CD14-positive monocyte (primary cell): ENCODE data around the gene ELMO1. TPM values are rescaled to one million over a fixed set of nuclear protein-coding genes. Genes with fewer than 3 reads are reported as not detected.

ENCODE experiments used
- DNase-seq, 3 donors: peaks; one replicate each; pipeline ENCODE4 v3.0.0-alpha.2; 2011 to 2022
- H2AFZ ChIP-seq: 2 replicates; pipeline ENCODE4 v1.6.0; 2012; ENCODE audit warnings: mild to moderate bottlenecking, low read depth, low read length, inconsistent platforms; ENCODE audit not compliant: insufficient read depth, poor library complexity, severe bottlenecking
- H3K27ac ChIP-seq, 2 donors: 1 replicate in 1 of 2; 2 replicates in 1 of 2; pipeline ENCODE4 v1.5.1; 2012 to 2013; ENCODE audit warnings: low read length in 2 of 2, control low read depth in 1 of 2, inconsistent platforms in 1 of 2, low read depth in 1 of 2, mild to moderate bottlenecking in 1 of 2
- H3K27me3 ChIP-seq, 2 donors: one replicate each; pipeline versions ENCODE4 v1.6.0 to v1.6.1; 2011 to 2013; ENCODE audit warnings: low read length in 2 of 2; ENCODE audit not compliant: control insufficient read depth in 2 of 2, insufficient read depth in 2 of 2
- H3K36me3 ChIP-seq, 2 donors: replicated peaks in 1 of 2; 1 replicate in 1 of 2; 2 replicates in 1 of 2; pipeline versions ENCODE4 v1.5.1 to v1.6.1; 2012 to 2013; ENCODE audit warnings: low read length in 2 of 2, control low read depth in 1 of 2, inconsistent platforms in 1 of 2, mild to moderate bottlenecking in 1 of 2; ENCODE audit not compliant: insufficient read depth in 2 of 2, control insufficient read depth in 1 of 2
- H3K4me1 ChIP-seq, 2 donors: 1 replicate in 1 of 2; 2 replicates in 1 of 2; pipeline versions ENCODE4 v1.5.1 to v1.6.1; 2012 to 2013; ENCODE audit warnings: low read length in 2 of 2, control low read depth in 1 of 2, inconsistent platforms in 1 of 2, mild to moderate bottlenecking in 1 of 2, moderate library complexity in 1 of 2; ENCODE audit not compliant: insufficient read depth in 2 of 2, control insufficient read depth in 1 of 2
- H3K4me2 ChIP-seq: replicated peaks from 2 replicates; pipeline ENCODE3; 2012; ENCODE audit warnings: low read length, moderate library complexity, mild to moderate bottlenecking; ENCODE audit not compliant: poor library complexity, severe bottlenecking; ENCODE audit errors: extremely low read depth
- H3K4me3 ChIP-seq, 3 experiments: fragments of 200-600 bp in 1 of 3; sonication (generic) in 1 of 3; replicated peaks in 1 of 3; 1 replicate in 2 of 3; 2 replicates in 1 of 3; pipeline ENCODE4 v1.5.1; 2011 to 2013; ENCODE audit warnings: low read length in 3 of 3, mild to moderate bottlenecking in 3 of 3, control low read depth in 2 of 3, low read depth in 2 of 3, inconsistent platforms in 1 of 3, moderate library complexity in 1 of 3
- H3K79me2 ChIP-seq: 2 replicates; pipeline ENCODE4 v1.6.0; 2012; ENCODE audit warnings: mild to moderate bottlenecking, control low read depth, inconsistent platforms, low read length, moderate library complexity; ENCODE audit not compliant: insufficient read depth
- H3K9ac ChIP-seq: 2 replicates; pipeline ENCODE4 v1.6.0; 2017; ENCODE audit warnings: low read length, mild to moderate bottlenecking; ENCODE audit not compliant: insufficient read depth, poor library complexity, severe bottlenecking
- H3K9me3 ChIP-seq, 2 donors: replicated peaks in 1 of 2; 1 replicate in 1 of 2; 2 replicates in 1 of 2; pipeline versions ENCODE4 v1.5.1 to v1.6.1; 2012 to 2013; ENCODE audit warnings: low read length in 2 of 2, control low read depth in 1 of 2; ENCODE audit not compliant: control insufficient read depth in 1 of 2, insufficient read depth in 1 of 2
- H4K20me1 ChIP-seq: 2 replicates; pipeline ENCODE4 v1.6.0; 2012; ENCODE audit warnings: mild to moderate bottlenecking, low read length, control low read depth, moderate library complexity; ENCODE audit not compliant: insufficient read depth
- H3K27ac Mint-ChIP-seq, 7 donors: one replicate each; pipeline ENCODE4 v1.8.0; 2020; ENCODE audit warnings: mild to moderate bottlenecking in 7 of 7, mixed read lengths in 7 of 7, moderate library complexity in 6 of 7, inconsistent platforms in 2 of 7
- H3K27me3 Mint-ChIP-seq, 3 donors: one replicate each; pipeline ENCODE4 v1.8.0; 2021 to 2022; ENCODE audit warnings: low read depth in 3 of 3, mild to moderate bottlenecking in 3 of 3, mixed read lengths in 3 of 3, moderate library complexity in 3 of 3, inconsistent platforms in 1 of 3
- H3K36me3 Mint-ChIP-seq, 2 donors: one replicate each; pipeline ENCODE4 v1.8.0; 2020; ENCODE audit warnings: mixed read lengths in 2 of 2, inconsistent platforms in 1 of 2, mild to moderate bottlenecking in 1 of 2
- H3K4me1 Mint-ChIP-seq: one replicate; pipeline ENCODE4 v1.8.0; 2020; ENCODE audit warnings: mild to moderate bottlenecking, mixed read lengths
- H3K4me3 Mint-ChIP-seq, 2 donors: one replicate each; pipeline ENCODE4 v1.8.0; 2020; ENCODE audit warnings: mild to moderate bottlenecking in 2 of 2, mixed read lengths in 2 of 2, moderate library complexity in 1 of 2
- H3K9me3 Mint-ChIP-seq, 7 donors: one replicate each; pipeline ENCODE4 v1.8.0; 2020 to 2022; ENCODE audit warnings: mixed read lengths in 7 of 7, mild to moderate bottlenecking in 6 of 7, moderate library complexity in 6 of 7, inconsistent platforms in 2 of 7
- WGBS: methylation state at CpG from one replicate; pipeline ENCODE4 v1.1.5; 2013; ENCODE audit warnings: missing lambda C conversion rate; ENCODE audit not compliant: insufficient coverage; 5-methylcytosine and 5-hydroxymethylcytosine counted together
- intact Hi-C, 2 donors: fragments of 100-400 bp; cut with micrococcal nuclease; formaldehyde crosslinking; loops; one replicate each; pipeline versions ENCODE4 v1.15.0 to v1.15.1; 2023
- polyA plus RNA-seq, 3 donors: library from polyadenylated mRNA; depleted of rRNA in 1 of 3; unstranded in 2 of 3; stranded (reverse) in 1 of 3; fragments of 300-500 nt in 2 of 3; fragments of >200 nt in 1 of 3; fragmentation: Illumina TruSeq in 2 of 3; gene quantifications; 1 replicate in 2 of 3; 2 replicates in 1 of 3; pipeline ENCODE4 v1.2.3, GENCODE V29; 2012 to 2021
- TF ChIP-seq, protein P1 (sequence below): fragments of 200-600 bp; IDR thresholded peaks from one replicate; pipeline ENCODE4 v1.8.0; 2022; ENCODE audit warnings: antibody characterized with exemption, mild to moderate bottlenecking

Gene ELMO1
- polyA plus RNA-seq, 3 donors = 46.6 to 50.2 (median 46.7) TPM

GRCh38 chr7:36945612-36946400 is 502.9 kb downstream of the ELMO1 start:
- H3K9me3 ChIP-seq = peaks cover 0 to 1% of the 10 kb centered on the region in 2 donors
- H4K20me1 ChIP-seq = peaks cover 79% of the 10 kb centered on the region
- H2AFZ ChIP-seq = no peak overlapping the region
- H3K27me3 ChIP-seq = no peaks in the 10 kb centered on the region
- H3K27ac ChIP-seq = no peak overlapping the region
- no peak overlapping the region for H3K4me3 ChIP-seq
- Mint-ChIP-seq H3K36me3 (peaks cover 27 to 32% of the 10 kb centered on the region in 2 donors), H3K4me1 (peaks cover 38% of the 10 kb centered on the region), H3K27ac (no peak overlapping the region), H3K4me3 (no peak overlapping the region), H3K27me3 (peaks cover 0 to 2% (median 0%) of the 10 kb centered on the region in 3 donors), H3K9me3 (peaks cover 0 to 4% (median 3%) of the 10 kb centered on the region in 7 donors)
- H3K4me2 ChIP-seq = no peak overlapping the region
- no peak overlapping the region for H3K9ac ChIP-seq
- no peak for DNase-seq
- H3K36me3 ChIP-seq = peaks cover 0 to 17% of the 10 kb centered on the region in 2 donors
- intact Hi-C loops = no loop called here
- WGBS = 92% methylated on average over 4 of the region's 7 CpGs
- TF ChIP-seq, protein P1, sequence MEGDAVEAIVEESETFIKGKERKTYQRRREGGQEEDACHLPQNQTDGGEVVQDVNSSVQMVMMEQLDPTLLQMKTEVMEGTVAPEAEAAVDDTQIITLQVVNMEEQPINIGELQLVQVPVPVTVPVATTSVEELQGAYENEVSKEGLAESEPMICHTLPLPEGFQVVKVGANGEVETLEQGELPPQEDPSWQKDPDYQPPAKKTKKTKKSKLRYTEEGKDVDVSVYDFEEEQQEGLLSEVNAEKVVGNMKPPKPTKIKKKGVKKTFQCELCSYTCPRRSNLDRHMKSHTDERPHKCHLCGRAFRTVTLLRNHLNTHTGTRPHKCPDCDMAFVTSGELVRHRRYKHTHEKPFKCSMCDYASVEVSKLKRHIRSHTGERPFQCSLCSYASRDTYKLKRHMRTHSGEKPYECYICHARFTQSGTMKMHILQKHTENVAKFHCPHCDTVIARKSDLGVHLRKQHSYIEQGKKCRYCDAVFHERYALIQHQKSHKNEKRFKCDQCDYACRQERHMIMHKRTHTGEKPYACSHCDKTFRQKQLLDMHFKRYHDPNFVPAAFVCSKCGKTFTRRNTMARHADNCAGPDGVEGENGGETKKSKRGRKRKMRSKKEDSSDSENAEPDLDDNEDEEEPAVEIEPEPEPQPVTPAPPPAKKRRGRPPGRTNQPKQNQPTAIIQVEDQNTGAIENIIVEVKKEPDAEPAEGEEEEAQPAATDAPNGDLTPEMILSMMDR = no peak
- peaks cover 10% of the 10 kb centered on the region for H3K79me2 ChIP-seq
- peaks cover 31 to 34% of the 10 kb centered on the region in 2 donors for H3K4me1 ChIP-seq

- H3K9ac ChIP-seq = no peak overlapping the region
- Mint-ChIP-seq H3K4me1 (peaks cover 28% of the 10 kb centered on the region), H3K4me3 (no peak overlapping the region), H3K27ac (no peak overlapping the region), H3K36me3 (peaks cover 27 to 36% of the 10 kb centered on the region in 2 donors), H3K27me3 (peaks cover 0 to 2% (median 0%) of the 10 kb centered on the region in 3 donors), H3K9me3 (peaks cover 1 to 11% (median 4%) of the 10 kb centered on the region in 7 donors)
- peaks cover 0 to 26% of the 10 kb centered on the region in 2 donors for H3K36me3 ChIP-seq
- no peak for DNase-seq
- H2AFZ ChIP-seq = no peak overlapping the region
- no peak overlapping the region for H3K27ac ChIP-seq
- H3K79me2 ChIP-seq = peaks cover 10% of the 10 kb centered on the region
- no peak overlapping the region for H3K4me3 ChIP-seq
- 100% methylated on average over 1 of the region's 5 CpGs for WGBS
- H3K9me3 ChIP-seq = peaks cover 3 to 11% of the 10 kb centered on the region in 2 donors
- no peak overlapping the region for H3K4me2 ChIP-seq
- no peaks in the 10 kb centered on the region for H3K27me3 ChIP-seq
- H3K4me1 ChIP-seq = peaks cover 21 to 25% of the 10 kb centered on the region in 2 donors
- H4K20me1 ChIP-seq = peaks cover 69% of the 10 kb centered on the region
- intact Hi-C loops = no loop called here
- TF ChIP-seq, protein P1 = no peak
Observed at GRCh38 chr7:36944838-36945237, 503.8 kb downstream of the ELMO1 start.
